B cell (primary cell): ENCODE data around the gene COL25A1. TPM values are rescaled to one million over a fixed set of nuclear protein-coding genes. Genes with fewer than 3 reads are reported as not detected.

ENCODE experiments used
- ATAC-seq: fragments of 200-7000 bp; cut with Tn5 transposase; one replicate; pipeline ENCODE4 v1.10.0; 2021; ENCODE audit warnings: low read depth, mild to moderate bottlenecking, moderate number of reproducible peaks, moderate library complexity
- CTCF ChIA-PET: fragments of 350-600 bp; sonication (Branson Sonifier 250); formaldehyde crosslinking; loops from one replicate; lab custom pipeline; 2021; ENCODE audit warnings: antibody characterized with exemption, inconsistent platforms; lab: Charles Lee
- POLR2A ChIA-PET: fragments of 350-600 bp; sonication (Branson Sonifier 250); formaldehyde crosslinking; loops from one replicate; lab custom pipeline; 2021; ENCODE audit warnings: antibody characterized with exemption; lab: Charles Lee
- DNase-seq: peaks from one replicate; pipeline ENCODE4 v3.0.0; 2013
- H2AFZ ChIP-seq: 2 replicates; pipeline ENCODE4 v1.6.1; 2012; ENCODE audit warnings: mild to moderate bottlenecking, low read depth, low read length; ENCODE audit not compliant: insufficient read depth, poor library complexity, severe bottlenecking
- H3K27ac ChIP-seq, 2 donors: 1 replicate in 1 of 2; 2 replicates in 1 of 2; pipeline ENCODE4 v1.5.1; 2012 to 2013; ENCODE audit warnings: low read length in 2 of 2, mild to moderate bottlenecking in 2 of 2, moderate library complexity in 1 of 2
- H3K27me3 ChIP-seq, 4 experiments: fragments of 200-600 bp in 1 of 4; sonication (generic) in 1 of 4; replicated peaks in 1 of 4; 1 replicate in 2 of 4; 2 replicates in 2 of 4; pipeline versions ENCODE4 v1.6.1 to v1.7.0; 2013 to 2016; ENCODE audit warnings: low read length in 3 of 4, mild to moderate bottlenecking in 2 of 4, mixed read lengths in 1 of 4, moderate library complexity in 1 of 4; ENCODE audit not compliant: insufficient read depth in 4 of 4, control insufficient read depth in 3 of 4; ENCODE audit errors: control extremely low read depth in 1 of 4
- H3K36me3 ChIP-seq, 2 experiments: replicated peaks in 1 of 2; 1 replicate in 1 of 2; 2 replicates in 1 of 2; pipeline versions ENCODE4 v1.6.1 to v1.7.1; 2013; ENCODE audit warnings: low read length in 1 of 2; ENCODE audit not compliant: insufficient read depth in 2 of 2, control insufficient read depth in 1 of 2; ENCODE audit errors: control extremely low read depth in 1 of 2, extremely low read depth in 1 of 2
- H3K4me1 ChIP-seq, 2 donors: fragments of 200-600 bp in 1 of 2; sonication (generic) in 1 of 2; 1 replicate in 1 of 2; 2 replicates in 1 of 2; pipeline versions ENCODE4 v1.5.1 to v1.6.1; 2013 to 2017; ENCODE audit warnings: low read length in 2 of 2; ENCODE audit not compliant: control insufficient read depth in 2 of 2, insufficient read depth in 2 of 2
- H3K4me2 ChIP-seq: replicated peaks from 2 replicates; pipeline ENCODE3; 2012; ENCODE audit warnings: mild to moderate bottlenecking, low read depth, low read length; ENCODE audit not compliant: poor library complexity, severe bottlenecking
- H3K4me3 ChIP-seq, 5 experiments: fragments of 200-600 bp in 1 of 5; sonication (generic) in 1 of 5; 1 replicate in 3 of 5; 2 replicates in 2 of 5; pipeline versions ENCODE4 v1.5.1 to v1.7.0; 2011 to 2016; ENCODE audit warnings: low read length in 4 of 5, mild to moderate bottlenecking in 4 of 5, low read depth in 2 of 5, control low read depth in 1 of 5, moderate library complexity in 1 of 5; ENCODE audit not compliant: insufficient read depth in 1 of 5; ENCODE audit errors: control extremely low read depth in 1 of 5, extremely low read depth in 1 of 5
- H3K79me2 ChIP-seq: fragments of 200-600 bp; sonication (generic); one replicate; pipeline ENCODE4 v1.6.0; 2016; ENCODE audit warnings: low read length; ENCODE audit not compliant: control insufficient read depth, insufficient read depth
- H3K9ac ChIP-seq: fragments of 200-600 bp; sonication (generic); 2 replicates; pipeline ENCODE4 v1.6.1; 2017; ENCODE audit warnings: mild to moderate bottlenecking, low read length, moderate library complexity
- H3K9me3 ChIP-seq, 3 donors: one replicate each; pipeline versions ENCODE4 v1.6.1 to v1.7.1; 2013; ENCODE audit warnings: low read length in 2 of 3; ENCODE audit not compliant: control insufficient read depth in 2 of 3, insufficient read depth in 1 of 3; ENCODE audit errors: control extremely low read depth in 1 of 3
- H4K20me1 ChIP-seq: 2 replicates; pipeline ENCODE4 v1.6.0; 2012; ENCODE audit warnings: mild to moderate bottlenecking, low read length; ENCODE audit not compliant: insufficient read depth, control insufficient read depth, poor library complexity, severe bottlenecking
- H3K27ac Mint-ChIP-seq: one replicate; pipeline ENCODE4 v1.8.0; 2021; ENCODE audit warnings: mixed read lengths
- H3K27me3 Mint-ChIP-seq: one replicate; pipeline ENCODE4 v1.8.0; 2021; ENCODE audit warnings: mixed read lengths
- H3K4me1 Mint-ChIP-seq: one replicate; pipeline ENCODE4 v1.8.0; 2021; ENCODE audit warnings: mixed read lengths
- H3K4me3 Mint-ChIP-seq: one replicate; pipeline ENCODE4 v1.8.0; 2021; ENCODE audit warnings: mixed read lengths
- H3K9me3 Mint-ChIP-seq: one replicate; pipeline ENCODE4 v1.8.0; 2022; ENCODE audit warnings: mixed read lengths; ENCODE audit not compliant: insufficient read depth
- CTCF ChIP-seq: fragments of 200-600 bp; IDR thresholded peaks from one replicate; pipeline ENCODE4 v1.8.0; 2022; ENCODE audit warnings: antibody characterized with exemption, mild to moderate bottlenecking
- EZH2 ChIP-seq: IDR thresholded peaks from 2 replicates; pipeline ENCODE4 v1.6.1; 2012; ENCODE audit warnings: borderline replicate concordance, low read depth, mild to moderate bottlenecking, moderate library complexity, low read length; ENCODE audit not compliant: insufficient read depth, poor library complexity, severe bottlenecking
- WGBS: methylation state at CpG from one replicate; pipeline ENCODE4 v1.1.5; 2013; ENCODE audit warnings: missing lambda C conversion rate; ENCODE audit not compliant: insufficient coverage; 5-methylcytosine and 5-hydroxymethylcytosine counted together
- intact Hi-C: fragments of 100-400 bp; cut with micrococcal nuclease; formaldehyde crosslinking; loops from one replicate; pipeline ENCODE4 v1.10.0; 2022
- polyA plus RNA-seq: library from polyadenylated mRNA; depleted of rRNA; stranded (reverse); fragments of >200 nt; gene quantifications from 2 replicates; pipeline ENCODE4 v1.2.3, GENCODE V29; 2012
- total RNA-seq, 2 donors: library from RNA; stranded (reverse); fragments of 120-200 nt in 1 of 2; gene quantifications; 1 replicate in 1 of 2; 2 replicates in 1 of 2; pipeline versions ENCODE4 v1.2.3 to v1.2.4, GENCODE V29; 2013 to 2022

The COL25A1 gene
- total and polyA plus RNA-seq, 2 donors (not counting 1 experiment from before 2014, with no cell fraction given): not detected

GRCh38 chr4:108763986-108764385 lies 538.5 kb downstream of the COL25A1 start:
- peaks cover 42% of the 10 kb centered on the region for H3K27me3 Mint-ChIP-seq

GRCh38 chr4:108763226-108763593 lies 539.2 kb downstream of the COL25A1 start:
- Histone ChIP-seq H3K4me2 (peak overlapping the region; percentile 72), H2AFZ (peak overlapping the region; percentile 72), H3K79me2 (no peaks in the 10 kb centered on the region), H3K9ac (peak overlapping the region; percentile 50), H3K36me3 (no peaks in the 10 kb centered on the region), H3K27ac (no peak overlapping the region), H4K20me1 (no peaks in the 10 kb centered on the region), H3K4me3 (peak overlapping the region in 2 of 5 experiments; percentile 40 to 55), H3K4me1 (peaks cover 13% of the 10 kb centered on the region in 2 donors), H3K27me3 (peaks cover 0 to 36% (median 19%) of the 10 kb centered on the region in 4 experiments), H3K9me3 (peaks cover 0 to 5% (median 3%) of the 10 kb centered on the region in 3 donors)
- TF ChIP-seq CTCF (no peak), EZH2 (no peak)
- POLR2A ChIA-PET: no interaction called here
- Mint-ChIP-seq H3K27ac (no peak overlapping the region), H3K27me3 (peaks cover 42% of the 10 kb centered on the region), H3K4me1 (peaks cover 14% of the 10 kb centered on the region), H3K4me3 (peak overlapping the region; percentile 65), H3K9me3 (no peaks in the 10 kb centered on the region)
- ATAC-seq (no peak), DNase-seq (no peak)
- intact Hi-C loops: no loop called here
- CTCF ChIA-PET: no interaction called here
- 20% methylated on average over 1 of the region's 11 CpGs for WGBS

More at GRCh38 chr4:108763986-108764385, 538.5 kb downstream of the COL25A1 start:
- Mint-ChIP-seq H3K27ac (no peak overlapping the region), H3K9me3 (no peaks in the 10 kb centered on the region), H3K4me3 (no peak overlapping the region), H3K4me1 (peaks cover 14% of the 10 kb centered on the region)
- H4K20me1 ChIP-seq: no peaks in the 10 kb centered on the region
- no peak overlapping the region for H3K4me3 ChIP-seq
- peaks cover 0 to 5% (median 3%) of the 10 kb centered on the region in 3 donors for H3K9me3 ChIP-seq
- no peak overlapping the region for H3K4me2 ChIP-seq
- CTCF ChIA-PET: no interaction called here
- ATAC-seq: no peak
- no CpG with 5 or more reads among the region's 4 CpGs for WGBS
- no peaks in the 10 kb centered on the region for H3K79me2 ChIP-seq
- H3K27ac ChIP-seq: no peak overlapping the region
- intact Hi-C loops: no loop called here
- no peak overlapping the region for H3K9ac ChIP-seq
- H3K36me3 ChIP-seq: no peaks in the 10 kb centered on the region
- peaks cover 13% of the 10 kb centered on the region in 2 donors for H3K4me1 ChIP-seq
- POLR2A ChIA-PET: no interaction called here
- peaks cover 0 to 36% (median 19%) of the 10 kb centered on the region in 4 experiments for H3K27me3 ChIP-seq
- TF ChIP-seq EZH2 (no peak), CTCF (no peak)
- H2AFZ ChIP-seq: no peak overlapping the region
- no peak for DNase-seq
